Measurements from ENCODE around the gene VDR. TPM values are rescaled to one million over a fixed set of nuclear protein-coding genes. Genes with fewer than 3 reads are reported as not detected.

VDR gene
- total RNA-seq, 1 experiment from 2014 or later, result not detected

GRCh38 chr12:47885012-47885501 lies 19.7 kb downstream of the VDR start:
- no peak for DNase-seq
- H2AFZ ChIP-seq (ENCODE audit: low read length), result no peak overlapping the region

GRCh38 chr12:47884501-47884900 lies 20.3 kb downstream of the VDR start:
- no peaks in the 10 kb centered on the region for H4K20me1 ChIP-seq (ENCODE audit: insufficient read depth, low read depth, low read length)
- H3K9me3 ChIP-seq (ENCODE audit: low read length), result no peaks in the 10 kb centered on the region
- no peak overlapping the region for H3K4me3 ChIP-seq (ENCODE audit: low read length)
- peaks cover 7% of the 10 kb centered on the region; the same call in 1 of the 2 replicates for H3K4me1 ChIP-seq (ENCODE audit: low read length)
- H3K9ac ChIP-seq (ENCODE audit: low read length), result no peak overlapping the region
- no peaks in the 10 kb centered on the region for H3K27me3 ChIP-seq (ENCODE audit: low read length)
- no peak for DNase-seq
- H3K79me2 ChIP-seq (ENCODE audit: low read length), result no peaks in the 10 kb centered on the region
- H3K9me2 ChIP-seq (replicated peaks; ENCODE audit: insufficient read depth, low read length), result no peaks in the 10 kb centered on the region
- no peak overlapping the region for H3K27ac ChIP-seq (ENCODE audit: low read length)
- H3K36me3 ChIP-seq (ENCODE audit: insufficient read depth, low read length), result no peaks in the 10 kb centered on the region
- H2AFZ ChIP-seq (ENCODE audit: low read length), result no peak overlapping the region
- H3K4me2 ChIP-seq (ENCODE audit: low read depth, low read length, poor library complexity, severe bottlenecking), result no peak overlapping the region

More at GRCh38 chr12:47885012-47885501, 19.7 kb downstream of the VDR start:
- Histone ChIP-seq H3K4me3 (ENCODE audit: low read length) (no peak overlapping the region), H3K79me2 (ENCODE audit: low read length) (no peaks in the 10 kb centered on the region), H3K27ac (ENCODE audit: low read length) (no peak overlapping the region), H4K20me1 (ENCODE audit: insufficient read depth, low read depth, low read length) (no peaks in the 10 kb centered on the region), H3K9me3 (ENCODE audit: low read length) (no peaks in the 10 kb centered on the region), H3K4me1 (ENCODE audit: low read length) (peaks cover 7% of the 10 kb centered on the region; the same call in 1 of the 2 replicates), H3K9me2 (replicated peaks; ENCODE audit: insufficient read depth, low read length) (no peaks in the 10 kb centered on the region), H3K9ac (ENCODE audit: low read length) (no peak overlapping the region), H3K27me3 (ENCODE audit: low read length) (no peaks in the 10 kb centered on the region), H3K36me3 (ENCODE audit: insufficient read depth, low read length) (no peaks in the 10 kb centered on the region), H3K4me2 (ENCODE audit: low read depth, low read length, poor library complexity, severe bottlenecking) (no peak overlapping the region)

GRCh38 chr12:47883663-47884195 lies 21.1 kb downstream of the VDR start:
- no peak overlapping the region for H2AFZ ChIP-seq (ENCODE audit: low read length)
- H3K36me3 ChIP-seq (ENCODE audit: insufficient read depth, low read length), result no peaks in the 10 kb centered on the region
- H3K4me2 ChIP-seq (ENCODE audit: low read depth, low read length, poor library complexity, severe bottlenecking), result no peak overlapping the region
- no peak overlapping the region for H3K4me3 ChIP-seq (ENCODE audit: low read length)
- no peaks in the 10 kb centered on the region for H3K9me2 ChIP-seq (replicated peaks; ENCODE audit: insufficient read depth, low read length)
- no peaks in the 10 kb centered on the region for H3K79me2 ChIP-seq (ENCODE audit: low read length)
- peaks cover 7% of the 10 kb centered on the region; the same call in 1 of the 2 replicates for H3K4me1 ChIP-seq (ENCODE audit: low read length)
- H4K20me1 ChIP-seq (ENCODE audit: insufficient read depth, low read depth, low read length), result no peaks in the 10 kb centered on the region
- no peak overlapping the region for H3K27ac ChIP-seq (ENCODE audit: low read length)
- H3K27me3 ChIP-seq (ENCODE audit: low read length), result no peaks in the 10 kb centered on the region
- no peak for DNase-seq
- H3K9ac ChIP-seq (ENCODE audit: low read length), result no peak overlapping the region
- H3K9me3 ChIP-seq (ENCODE audit: low read length), result no peaks in the 10 kb centered on the region

GRCh38 chr12:47882781-47883546 lies 21.8 kb downstream of the VDR start:
- H3K9ac ChIP-seq (ENCODE audit: low read length), result no peak overlapping the region; the same call in 1 of the 2 replicates
- no peak overlapping the region for H3K4me3 ChIP-seq (ENCODE audit: low read length)
- H2AFZ ChIP-seq (ENCODE audit: low read length), result no peak overlapping the region
- H3K27me3 ChIP-seq (ENCODE audit: low read length), result no peaks in the 10 kb centered on the region
- H3K4me1 ChIP-seq (ENCODE audit: low read length), result peaks cover 7% of the 10 kb centered on the region; the same call in 1 of the 2 replicates
- H3K27ac ChIP-seq (ENCODE audit: low read length), result no peak overlapping the region
- DNase-seq, result no peak
- H4K20me1 ChIP-seq (ENCODE audit: insufficient read depth, low read depth, low read length), result no peaks in the 10 kb centered on the region
- no peaks in the 10 kb centered on the region for H3K36me3 ChIP-seq (ENCODE audit: insufficient read depth, low read length)
- no peaks in the 10 kb centered on the region for H3K79me2 ChIP-seq (ENCODE audit: low read length)
- no peak overlapping the region for H3K4me2 ChIP-seq (ENCODE audit: low read depth, low read length, poor library complexity, severe bottlenecking)
- H3K9me2 ChIP-seq (replicated peaks; ENCODE audit: insufficient read depth, low read length), result no peaks in the 10 kb centered on the region
- H3K9me3 ChIP-seq (ENCODE audit: low read length), result no peaks in the 10 kb centered on the region

- DNase-seq, result no peak
- no peak overlapping the region for H3K4me2 ChIP-seq (ENCODE audit: low read depth, low read length, poor library complexity, severe bottlenecking)
- no peaks in the 10 kb centered on the region for H3K79me2 ChIP-seq (ENCODE audit: low read length)
- no peak overlapping the region for H3K9ac ChIP-seq (ENCODE audit: low read length)
- no peaks in the 10 kb centered on the region for H3K36me3 ChIP-seq (ENCODE audit: insufficient read depth, low read length)
- no peaks in the 10 kb centered on the region for H3K27me3 ChIP-seq (ENCODE audit: low read length)
- no peaks in the 10 kb centered on the region for H3K9me2 ChIP-seq (replicated peaks; ENCODE audit: insufficient read depth, low read length)
- H4K20me1 ChIP-seq (ENCODE audit: insufficient read depth, low read depth, low read length), result no peaks in the 10 kb centered on the region
- H2AFZ ChIP-seq (ENCODE audit: low read length), result no peak overlapping the region
- no peak overlapping the region for H3K27ac ChIP-seq (ENCODE audit: low read length)
- no peaks in the 10 kb centered on the region for H3K9me3 ChIP-seq (ENCODE audit: low read length)
- H3K4me3 ChIP-seq (ENCODE audit: low read length), result no peak overlapping the region
- peaks cover 7% of the 10 kb centered on the region; the same call in 1 of the 2 replicates for H3K4me1 ChIP-seq (ENCODE audit: low read length)
Measured at GRCh38 chr12:47881826-47882427, 22.9 kb downstream of the VDR start.

- H3K9me2 ChIP-seq (replicated peaks; ENCODE audit: insufficient read depth, low read length), result no peaks in the 10 kb centered on the region
- H3K4me3 ChIP-seq (ENCODE audit: low read length), result no peak overlapping the region
- no peak overlapping the region for H3K27ac ChIP-seq (ENCODE audit: low read length)
- H3K4me1 ChIP-seq (ENCODE audit: low read length), result peaks cover 7% of the 10 kb centered on the region; the same call in 1 of the 2 replicates
- H2AFZ ChIP-seq (ENCODE audit: low read length), result no peak overlapping the region
- DNase-seq, result no peak
- no peak overlapping the region for H3K4me2 ChIP-seq (ENCODE audit: low read depth, low read length, poor library complexity, severe bottlenecking)
- no peaks in the 10 kb centered on the region for H4K20me1 ChIP-seq (ENCODE audit: insufficient read depth, low read depth, low read length)
- H3K27me3 ChIP-seq (ENCODE audit: low read length), result no peaks in the 10 kb centered on the region
- H3K9me3 ChIP-seq (ENCODE audit: low read length), result no peaks in the 10 kb centered on the region
- H3K79me2 ChIP-seq (ENCODE audit: low read length), result no peaks in the 10 kb centered on the region
- H3K36me3 ChIP-seq (ENCODE audit: insufficient read depth, low read length), result no peaks in the 10 kb centered on the region
- H3K9ac ChIP-seq (ENCODE audit: low read length), result no peak overlapping the region
Measured at GRCh38 chr12:47881051-47881450, 23.7 kb downstream of the VDR start.

- no peak for DNase-seq
- Histone ChIP-seq H3K36me3 (ENCODE audit: insufficient read depth, low read length) (no peaks in the 10 kb centered on the region), H2AFZ (ENCODE audit: low read length) (no peak overlapping the region), H4K20me1 (ENCODE audit: insufficient read depth, low read depth, low read length) (no peaks in the 10 kb centered on the region), H3K9me2 (replicated peaks; ENCODE audit: insufficient read depth, low read length) (no peaks in the 10 kb centered on the region), H3K4me1 (ENCODE audit: low read length) (peaks cover 7% of the 10 kb centered on the region; the same call in 1 of the 2 replicates), H3K9ac (ENCODE audit: low read length) (no peak overlapping the region), H3K27me3 (ENCODE audit: low read length) (no peaks in the 10 kb centered on the region), H3K4me2 (ENCODE audit: low read depth, low read length, poor library complexity, severe bottlenecking) (no peak overlapping the region), H3K4me3 (ENCODE audit: low read length) (no peak overlapping the region), H3K79me2 (ENCODE audit: low read length) (no peaks in the 10 kb centered on the region), H3K9me3 (ENCODE audit: low read length) (no peaks in the 10 kb centered on the region), H3K27ac (ENCODE audit: low read length) (no peak overlapping the region)
Measured at GRCh38 chr12:47878918-47879481, 25.8 kb downstream of the VDR start.

Measured in Karpas-422 (cell line).